Measurements from ENCODE around the gene GIPC3.

GRCh38 chr19:3547301-3547731, 38.0 kb upstream of the GIPC3 start:
- TF ChIP-seq CTCF (IDR thresholded peaks at IDR 0.05) (peak in 5 of 6 experiments; percentile 17 to 45 (median 31)), POLR2A (IDR thresholded peaks at IDR 0.05) (no peak)

Measured in adrenal gland (tissue), 5 donors.